AG09309 (cell line): ENCODE data around the gene LCE3E.

Experiments used
- DNase-seq: peaks from one replicate; pipeline ENCODE4 v3.0.0-alpha.2; 2010; ENCODE audit warnings: low read depth
- H3K4me3 ChIP-seq: 2 replicates; pipeline ENCODE4 v1.5.1; 2011; ENCODE audit warnings: mild to moderate bottlenecking, low read depth, low read length, moderate library complexity; ENCODE audit not compliant: control insufficient read depth
- TF ChIP-seq, protein P1 (sequence below): IDR thresholded peaks from 2 replicates; pipeline ENCODE4 v1.5.1; 2011; ENCODE audit warnings: mild to moderate bottlenecking, low read depth, low read length, inconsistent platforms; ENCODE audit not compliant: insufficient read depth, control insufficient read depth; ENCODE audit errors: missing control alignments

Gene LCE3E

DNA sequence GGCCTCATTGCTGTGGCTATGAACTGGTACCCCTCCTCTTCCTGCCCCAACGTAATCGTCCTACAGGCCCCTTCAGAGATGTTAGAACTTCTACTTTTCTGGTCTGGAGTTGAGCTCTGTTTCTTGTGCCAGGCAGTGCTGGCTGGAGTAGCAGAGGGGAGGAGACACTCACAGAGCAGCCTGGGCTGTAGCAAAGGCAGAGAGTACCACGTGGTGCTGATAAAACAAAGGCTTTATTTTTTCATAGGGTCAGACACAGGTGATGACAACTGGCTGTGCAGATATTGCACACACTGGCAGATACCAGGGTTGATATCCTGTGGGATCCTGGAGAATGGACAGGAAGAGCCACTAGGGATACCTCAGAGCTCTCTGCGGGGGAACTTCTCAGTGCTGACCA is 29.1 kb downstream of the LCE3E start:
- no peak overlapping the region for H3K4me3 ChIP-seq
- TF ChIP-seq, protein P1, sequence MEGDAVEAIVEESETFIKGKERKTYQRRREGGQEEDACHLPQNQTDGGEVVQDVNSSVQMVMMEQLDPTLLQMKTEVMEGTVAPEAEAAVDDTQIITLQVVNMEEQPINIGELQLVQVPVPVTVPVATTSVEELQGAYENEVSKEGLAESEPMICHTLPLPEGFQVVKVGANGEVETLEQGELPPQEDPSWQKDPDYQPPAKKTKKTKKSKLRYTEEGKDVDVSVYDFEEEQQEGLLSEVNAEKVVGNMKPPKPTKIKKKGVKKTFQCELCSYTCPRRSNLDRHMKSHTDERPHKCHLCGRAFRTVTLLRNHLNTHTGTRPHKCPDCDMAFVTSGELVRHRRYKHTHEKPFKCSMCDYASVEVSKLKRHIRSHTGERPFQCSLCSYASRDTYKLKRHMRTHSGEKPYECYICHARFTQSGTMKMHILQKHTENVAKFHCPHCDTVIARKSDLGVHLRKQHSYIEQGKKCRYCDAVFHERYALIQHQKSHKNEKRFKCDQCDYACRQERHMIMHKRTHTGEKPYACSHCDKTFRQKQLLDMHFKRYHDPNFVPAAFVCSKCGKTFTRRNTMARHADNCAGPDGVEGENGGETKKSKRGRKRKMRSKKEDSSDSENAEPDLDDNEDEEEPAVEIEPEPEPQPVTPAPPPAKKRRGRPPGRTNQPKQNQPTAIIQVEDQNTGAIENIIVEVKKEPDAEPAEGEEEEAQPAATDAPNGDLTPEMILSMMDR = no peak
- DNase-seq = no peak

DNA sequence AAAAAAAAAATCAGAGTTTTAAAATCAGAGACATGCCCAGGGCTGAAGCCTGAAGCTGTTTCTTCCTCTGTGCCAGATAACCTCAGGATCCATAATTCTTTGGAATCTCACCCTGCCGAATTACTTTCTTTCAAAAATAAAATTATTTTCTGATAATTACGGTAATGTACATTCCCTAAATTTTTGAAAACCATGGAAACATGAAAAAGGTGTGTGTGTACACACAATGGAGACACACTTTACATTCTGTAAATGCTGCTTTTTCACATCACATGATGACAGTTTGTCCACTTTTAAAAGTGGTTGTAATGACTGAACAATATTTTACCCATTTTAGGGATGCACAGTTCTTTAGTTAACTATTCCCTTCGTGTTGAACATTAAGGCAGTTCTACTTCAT is 30.8 kb downstream of the LCE3E start:
- DNase-seq = no peak
- TF ChIP-seq, protein P1 = no peak
- no peak overlapping the region for H3K4me3 ChIP-seq

DNA sequence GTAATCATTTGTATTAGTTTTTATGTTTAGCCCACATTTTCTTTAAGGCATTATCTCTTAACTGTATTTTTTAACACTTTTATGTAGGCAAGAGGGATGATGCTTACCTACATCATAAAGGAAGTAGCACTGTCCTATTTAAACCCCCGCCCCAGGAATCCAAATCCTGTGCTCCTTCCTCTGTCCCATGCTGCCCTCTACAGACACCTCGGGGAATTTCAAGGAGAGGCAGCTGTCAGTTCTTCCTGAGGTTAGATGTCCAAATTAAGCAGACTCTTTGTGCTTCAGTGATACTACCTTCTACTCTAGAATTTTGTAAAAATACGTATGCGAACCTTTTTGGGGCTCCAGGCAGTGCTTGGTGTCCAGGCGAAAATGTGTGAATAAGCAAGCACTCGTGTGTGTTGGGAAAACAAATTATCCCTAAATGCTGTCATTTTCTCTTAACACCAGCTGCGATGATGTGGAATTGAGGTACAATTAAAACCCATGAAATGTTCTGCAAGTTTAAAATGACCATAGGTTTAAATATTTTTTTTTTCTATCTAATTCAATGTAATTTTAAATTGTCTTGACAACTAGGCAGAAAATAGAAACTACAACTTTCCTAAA is 33.1 kb downstream of the LCE3E start:
- no peak overlapping the region for H3K4me3 ChIP-seq
- TF ChIP-seq, protein P1 = peak; percentile 61
- no peak for DNase-seq

DNA sequence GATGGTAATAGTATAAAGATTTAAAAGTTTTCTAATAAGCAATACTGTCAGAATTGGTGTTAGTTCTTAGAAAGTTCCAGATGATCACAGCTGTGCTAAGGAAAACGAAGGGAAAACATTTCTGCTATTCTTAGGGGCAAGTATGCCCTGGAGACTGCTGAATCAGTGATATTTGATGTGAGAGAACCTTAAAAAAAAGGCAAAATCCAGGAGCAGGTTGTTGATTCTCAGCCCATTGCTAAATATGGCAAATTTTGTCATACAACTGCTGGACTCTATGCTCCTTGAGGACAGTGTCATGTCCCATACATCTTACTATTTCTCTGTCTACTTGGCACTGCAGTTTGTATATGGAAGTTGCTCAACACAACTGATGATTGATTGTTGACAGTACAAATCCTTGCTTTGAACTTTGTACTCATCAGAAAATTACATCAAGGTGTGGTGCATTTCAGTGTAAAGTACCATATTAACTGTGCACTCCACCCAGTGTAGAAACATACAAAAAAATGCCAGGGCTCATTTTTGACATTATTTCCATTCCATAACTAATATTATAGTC is 41.4 kb downstream of the LCE3E start:
- H3K4me3 ChIP-seq = no peak overlapping the region

DNA sequence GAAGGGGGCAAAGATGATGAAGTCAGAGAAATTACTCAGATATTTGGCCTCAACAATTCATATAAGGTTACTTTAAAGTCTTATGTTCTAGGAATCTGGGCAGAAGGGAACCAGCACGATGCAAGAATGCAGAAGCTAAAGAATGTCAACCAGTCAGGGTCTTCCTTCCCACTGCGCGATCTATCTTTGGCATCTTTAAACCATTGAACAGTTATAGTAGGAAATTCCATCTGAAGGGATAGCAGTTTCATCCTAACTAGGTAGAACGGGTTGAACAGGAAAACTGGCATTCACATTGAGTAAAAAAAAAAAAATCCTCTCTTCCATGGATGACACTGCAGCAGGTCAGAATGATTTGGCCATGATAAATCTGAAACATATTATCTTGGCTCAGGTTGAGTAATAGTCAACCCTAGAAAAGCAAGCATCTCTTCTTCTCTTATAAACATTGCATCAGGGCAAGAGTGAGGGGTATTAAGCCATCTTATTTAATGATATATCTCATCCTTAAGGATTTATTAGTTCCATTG is 46.0 kb downstream of the LCE3E start:
- TF ChIP-seq, protein P1 = no peak
- DNase-seq = no peak
- H3K4me3 ChIP-seq = no peak overlapping the region

More for the DNA sequence above, 41.4 kb downstream of the LCE3E start:
- DNase-seq = no peak
- TF ChIP-seq, protein P1 = no peak

DNA sequence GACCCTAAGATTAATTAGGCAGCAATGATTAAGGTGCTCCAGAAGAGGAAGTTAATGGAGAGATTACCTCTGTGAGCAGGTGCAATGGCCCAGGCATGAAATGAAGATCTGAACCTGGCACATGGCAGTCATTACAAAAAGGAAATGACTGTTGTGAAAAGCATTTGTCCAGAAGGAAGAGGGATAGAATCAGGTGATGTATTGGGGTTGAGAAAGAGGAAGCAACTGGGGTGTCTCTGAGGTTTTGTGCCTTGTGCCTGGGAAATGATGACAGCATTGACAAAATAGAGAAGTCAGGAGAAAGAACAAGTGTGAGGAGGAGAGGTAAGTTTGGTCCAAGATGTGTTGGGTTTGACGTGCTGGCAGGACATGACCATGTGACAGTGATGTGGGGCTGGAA is 46.7 kb downstream of the LCE3E start:
- DNase-seq = no peak
- TF ChIP-seq, protein P1 = no peak
- H3K4me3 ChIP-seq = no peak overlapping the region
